Pancreas (tissue), 10 donors: Measurements from ENCODE around the gene FAM174C. TPM values are rescaled to one million over a fixed set of nuclear protein-coding genes. Genes with fewer than 3 reads are reported as not detected.
A peak's percentile ranks its signal among the peaks of the same experiment; 100 is the strongest.

Experiments used
- ATAC-seq, 4 donors: fragments of 200-7000 bp; cut with Tn5 transposase; one replicate each; pipeline versions ENCODE4 v1.8.0 to v1.9.1; 2020; ENCODE audit warnings: mild to moderate bottlenecking in 4 of 4, moderate library complexity in 4 of 4
- DNase-seq, 6 donors: peaks; one replicate each; pipeline ENCODE4 v3.0.0-alpha.2; 2020
- FAIRE-seq: peaks from 2 replicates; lab custom pipeline; 2012; peaks lifted over from hg19 to GRCh38; lab: Jason Lieb, UNC
- H3K27ac ChIP-seq, 4 donors: fragments of 200-600 bp; sonication (generic); 1 replicate in 3 of 4; 2 replicates in 1 of 4; pipeline versions ENCODE4 v1.5.0 to v1.8.0; 2020
- H3K27me3 ChIP-seq, 4 donors: fragments of 200-600 bp; one replicate each; pipeline ENCODE4 v1.8.0; 2021
- H3K36me3 ChIP-seq, 3 donors: fragments of 200-600 bp; sonication (generic) in 1 of 3; one replicate each; pipeline versions ENCODE4 v1.5.0 to v1.8.0; 2020 to 2021
- H3K4me1 ChIP-seq, 3 donors: fragments of 200-600 bp; one replicate each; pipeline ENCODE4 v1.8.0; 2021
- H3K4me3 ChIP-seq, 4 donors: fragments of 200-600 bp; sonication (generic) in 2 of 4; one replicate each; pipeline versions ENCODE4 v1.5.0 to v1.8.0; 2020 to 2021
- H3K9me3 ChIP-seq, 4 donors: fragments of 200-600 bp; one replicate each; pipeline ENCODE4 v1.8.0; 2021
- WGBS, 2 donors: extraction: QIAGEN DNeasy Blood & Tissue Kit; methylation state at CpG; one replicate each; pipeline ENCODE4 v1.1.7; 2013; 5-methylcytosine and 5-hydroxymethylcytosine counted together
- intact Hi-C, 3 donors: fragments of 100-400 bp; cut with DNase I; formaldehyde crosslinking; loops; one replicate each; pipeline versions ENCODE4 v1.11.1 to v1.14.2; 2022
- polyA plus RNA-seq, 2 donors: library from polyadenylated mRNA; stranded (reverse); fragments of 200-250 nt; gene quantifications; one replicate each; pipeline ENCODE4 v1.2.3, GENCODE V29; 2013
- total RNA-seq, 6 donors: library from RNA; stranded (reverse); fragmentation: NEBNext Ultra II Directional in 4 of 6; extraction: Animal tissue kit (Norgen Biotek cat#: 25700) in 4 of 6; gene quantifications; one replicate each; pipeline versions ENCODE4 v1.2.1 to v1.2.4, GENCODE V29; 2021 to 2023
- TF ChIP-seq, protein P1 (sequence below), 4 donors: fragments of 200-600 bp; sonication (generic) in 3 of 4; IDR thresholded peaks; one replicate each; pipeline versions ENCODE4 v1.5.0 to v1.8.0; 2021; ENCODE audit warnings: antibody characterized with exemption in 4 of 4
- donor health status: healthy with polysubstance abuse.
- donor health status: DM: no; HTN: no; CAD: no; lungs with moderate emphysema.
- donor health status: DM: no; HTN: no; CAD: no.
- donor health status: control.
- donor health status: control.
- donor health status: Bipolar disorder and iron deficiency.
- donor health status: DM: yes; HTN: yes; CAD: no.
- donor health status: DM: no; HTN: no; CAD: no.
- donor health status: DM: no; HTN: no; CAD: no.
- donor health status: DM: yes; HTN: yes; CAD: no.

The FAM174C gene
- total and polyA plus RNA-seq, 8 donors: 16.1 to 83.4 (median 25.4) TPM

GRCh38 chr19:1286487-1287353 is 11.4 kb downstream of the FAM174C start:
- Histone ChIP-seq H3K9me3 (no peaks in the 10 kb centered on the region), H3K27me3 (peaks cover 0 to 15% (median 3%) of the 10 kb centered on the region in 4 donors), H3K36me3 (no peaks in the 10 kb centered on the region), H3K27ac (no peak overlapping the region), H3K4me3 (no peak overlapping the region), H3K4me1 (no peaks in the 10 kb centered on the region)
- FAIRE-seq: no peak
- 22 to 27% methylated on average over 27 to 38 of the region's 38 CpGs for WGBS, 2 donors
- intact Hi-C loops: no loop called here
- TF ChIP-seq, protein P1, sequence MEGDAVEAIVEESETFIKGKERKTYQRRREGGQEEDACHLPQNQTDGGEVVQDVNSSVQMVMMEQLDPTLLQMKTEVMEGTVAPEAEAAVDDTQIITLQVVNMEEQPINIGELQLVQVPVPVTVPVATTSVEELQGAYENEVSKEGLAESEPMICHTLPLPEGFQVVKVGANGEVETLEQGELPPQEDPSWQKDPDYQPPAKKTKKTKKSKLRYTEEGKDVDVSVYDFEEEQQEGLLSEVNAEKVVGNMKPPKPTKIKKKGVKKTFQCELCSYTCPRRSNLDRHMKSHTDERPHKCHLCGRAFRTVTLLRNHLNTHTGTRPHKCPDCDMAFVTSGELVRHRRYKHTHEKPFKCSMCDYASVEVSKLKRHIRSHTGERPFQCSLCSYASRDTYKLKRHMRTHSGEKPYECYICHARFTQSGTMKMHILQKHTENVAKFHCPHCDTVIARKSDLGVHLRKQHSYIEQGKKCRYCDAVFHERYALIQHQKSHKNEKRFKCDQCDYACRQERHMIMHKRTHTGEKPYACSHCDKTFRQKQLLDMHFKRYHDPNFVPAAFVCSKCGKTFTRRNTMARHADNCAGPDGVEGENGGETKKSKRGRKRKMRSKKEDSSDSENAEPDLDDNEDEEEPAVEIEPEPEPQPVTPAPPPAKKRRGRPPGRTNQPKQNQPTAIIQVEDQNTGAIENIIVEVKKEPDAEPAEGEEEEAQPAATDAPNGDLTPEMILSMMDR (IDR thresholded peaks at IDR 0.05): no peak
- ATAC-seq: no peak
- peak in 2 of 6 donors; percentile 27 to 80 for DNase-seq

GRCh38 chr19:1287354-1288225 is 12.3 kb downstream of the FAM174C start:
- H3K4me3 ChIP-seq: no peak overlapping the region
- H3K9me3 ChIP-seq: no peaks in the 10 kb centered on the region
- H3K27ac ChIP-seq: no peak overlapping the region
- 22 to 23% methylated on average over 41 to 55 of the region's 55 CpGs for WGBS, 2 donors
- no peaks in the 10 kb centered on the region for H3K36me3 ChIP-seq
- ATAC-seq (no peak), DNase-seq (peak in 3 of 6 donors; percentile 13 to 78 (median 30)), FAIRE-seq (no peak)
- H3K27me3 ChIP-seq: peaks cover 0 to 18% (median 4%) of the 10 kb centered on the region in 4 donors
- intact Hi-C loops: no loop called here
- no peaks in the 10 kb centered on the region for H3K4me1 ChIP-seq
- TF ChIP-seq, protein P1 (IDR thresholded peaks at IDR 0.05): no peak

- FAIRE-seq (no peak), ATAC-seq (no peak), DNase-seq (peak in 2 of 6 donors; percentile 22 to 69)
- intact Hi-C loops: no loop called here
- Histone ChIP-seq H3K27ac (no peak overlapping the region), H3K4me1 (no peaks in the 10 kb centered on the region), H3K36me3 (no peaks in the 10 kb centered on the region), H3K9me3 (no peaks in the 10 kb centered on the region), H3K27me3 (peaks cover 0 to 19% (median 5%) of the 10 kb centered on the region in 4 donors), H3K4me3 (no peak overlapping the region)
- TF ChIP-seq, protein P1 (IDR thresholded peaks at IDR 0.05): no peak
- 73 to 87% methylated on average over 18 of the region's 18 CpGs for WGBS, 2 donors
Measured at GRCh38 chr19:1288226-1288612, 12.9 kb downstream of the FAM174C start.

DNA sequence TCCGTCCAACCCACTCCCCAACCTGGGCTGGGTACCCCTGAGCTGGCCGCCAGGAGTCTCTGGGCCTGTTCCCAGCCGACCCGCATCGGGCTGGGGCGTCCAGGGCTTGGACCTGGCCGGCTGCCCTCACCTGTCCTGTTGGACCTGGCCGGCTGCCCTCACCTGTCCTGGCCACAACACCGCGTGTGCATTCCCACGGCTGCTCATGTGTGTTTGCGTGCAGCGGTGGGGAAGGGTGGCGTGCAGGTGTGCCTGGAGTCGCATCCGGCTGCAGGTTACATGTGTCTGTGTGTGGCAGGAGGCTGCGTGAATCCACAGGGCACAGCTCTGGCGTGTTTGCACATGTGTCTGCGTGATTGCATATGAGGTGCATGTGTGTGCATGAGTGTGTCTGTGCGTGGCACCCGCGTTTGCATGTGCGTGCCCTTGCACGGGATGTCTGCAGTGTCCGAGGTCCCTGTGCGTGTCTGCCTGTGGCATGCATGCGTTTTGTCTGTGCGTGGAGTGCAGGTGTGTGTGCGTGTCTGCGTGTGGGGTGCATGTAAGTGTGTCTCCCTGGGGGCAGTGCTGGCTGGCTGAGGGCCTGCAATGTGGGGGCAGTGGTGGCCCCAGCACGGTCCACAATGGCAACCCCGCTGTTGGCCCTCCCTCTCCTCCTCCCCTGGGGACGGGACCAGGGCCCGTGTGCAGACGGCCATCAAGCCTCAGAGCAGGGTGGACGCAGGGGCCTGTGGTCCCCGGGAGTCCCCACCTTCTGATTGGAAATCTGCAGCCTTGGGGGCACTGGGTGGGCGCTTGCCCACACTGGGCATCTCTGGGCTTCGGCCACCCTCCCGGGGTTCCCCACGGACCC is 13.7 kb downstream of the FAM174C start:
- H3K36me3 ChIP-seq: no peaks in the 10 kb centered on the region
- ATAC-seq: peak in 3 of 4 donors; percentile 53 to 69 (median 62)
- no peak for FAIRE-seq
- TF ChIP-seq, protein P1 (IDR thresholded peaks at IDR 0.05): no peak
- intact Hi-C loops: no loop called here
- H3K27ac ChIP-seq: no peak overlapping the region
- H3K4me1 ChIP-seq: no peaks in the 10 kb centered on the region
- no peak overlapping the region for H3K4me3 ChIP-seq
- no peaks in the 10 kb centered on the region for H3K9me3 ChIP-seq
- DNase-seq: peak in 4 of 6 donors; percentile 36 to 88 (median 62)
- peaks cover 0 to 19% (median 5%) of the 10 kb centered on the region in 4 donors for H3K27me3 ChIP-seq
- 45 to 62% methylated on average over 38 to 41 of the region's 41 CpGs for WGBS, 2 donors
